ENCODE measurements around the gene GLS. TPM values are rescaled to one million over a fixed set of nuclear protein-coding genes. Genes with fewer than 3 reads are reported as not detected.

The GLS gene
- total RNA-seq, 2 experiments from 2014 or later: 218 to 227 TPM

DNA sequence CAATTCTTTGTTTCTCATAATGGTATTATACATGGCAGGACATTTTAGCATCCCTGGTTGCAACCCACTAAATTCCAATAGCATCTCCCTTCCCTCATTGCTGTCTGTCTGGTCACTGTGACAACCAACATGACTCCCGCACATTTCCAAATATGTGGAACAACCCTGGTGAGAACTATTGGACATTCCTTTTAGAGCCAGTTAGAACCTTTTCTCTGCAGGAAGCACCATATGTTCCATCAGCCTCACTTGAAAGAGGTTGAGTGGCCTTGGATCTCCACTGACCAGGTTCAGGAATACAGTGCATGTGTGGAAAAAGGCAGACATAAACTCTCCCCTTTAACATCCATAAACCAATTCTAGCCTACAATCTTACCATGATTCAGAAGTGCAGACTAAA lies 25.9 kb upstream of the GLS start:
- POLR2A ChIA-PET: interaction anchor here (1.4 kb wide), 1 partner anchor 26 kb away, joined by 7 read pairs; the partner anchor contains the start of gene GLS
- Mint-ChIP-seq H3K4me3 (no peak overlapping the region), H3K4me1 (ENCODE audit: low read depth) (peaks cover 8% of the 10 kb centered on the region), H3K27ac (no peak overlapping the region), H3K9me3 (no peaks in the 10 kb centered on the region), H3K36me3 (ENCODE audit: low read depth) (no peaks in the 10 kb centered on the region), H3K27me3 (no peaks in the 10 kb centered on the region)
- intact Hi-C loops (cut with micrococcal nuclease): loop anchor here (5.0 kb wide), 1 partner anchor 93 kb away; no protein-coding TSS in a partner anchor
- CTCF ChIA-PET: no interaction called here
- TF ChIP-seq, protein P1, sequence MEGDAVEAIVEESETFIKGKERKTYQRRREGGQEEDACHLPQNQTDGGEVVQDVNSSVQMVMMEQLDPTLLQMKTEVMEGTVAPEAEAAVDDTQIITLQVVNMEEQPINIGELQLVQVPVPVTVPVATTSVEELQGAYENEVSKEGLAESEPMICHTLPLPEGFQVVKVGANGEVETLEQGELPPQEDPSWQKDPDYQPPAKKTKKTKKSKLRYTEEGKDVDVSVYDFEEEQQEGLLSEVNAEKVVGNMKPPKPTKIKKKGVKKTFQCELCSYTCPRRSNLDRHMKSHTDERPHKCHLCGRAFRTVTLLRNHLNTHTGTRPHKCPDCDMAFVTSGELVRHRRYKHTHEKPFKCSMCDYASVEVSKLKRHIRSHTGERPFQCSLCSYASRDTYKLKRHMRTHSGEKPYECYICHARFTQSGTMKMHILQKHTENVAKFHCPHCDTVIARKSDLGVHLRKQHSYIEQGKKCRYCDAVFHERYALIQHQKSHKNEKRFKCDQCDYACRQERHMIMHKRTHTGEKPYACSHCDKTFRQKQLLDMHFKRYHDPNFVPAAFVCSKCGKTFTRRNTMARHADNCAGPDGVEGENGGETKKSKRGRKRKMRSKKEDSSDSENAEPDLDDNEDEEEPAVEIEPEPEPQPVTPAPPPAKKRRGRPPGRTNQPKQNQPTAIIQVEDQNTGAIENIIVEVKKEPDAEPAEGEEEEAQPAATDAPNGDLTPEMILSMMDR (IDR thresholded peaks at IDR 0.05): no peak
- no peak for ATAC-seq
- DNase-seq: no peak

GRCh38 chr2:190855245-190855644 lies 25.4 kb upstream of the GLS start:
- Mint-ChIP-seq H3K36me3 (ENCODE audit: low read depth) (no peaks in the 10 kb centered on the region), H3K4me1 (ENCODE audit: low read depth) (peaks cover 8% of the 10 kb centered on the region), H3K27ac (no peak overlapping the region), H3K4me3 (no peak overlapping the region), H3K9me3 (no peaks in the 10 kb centered on the region), H3K27me3 (no peaks in the 10 kb centered on the region)
- DNase-seq: no peak
- ChIA-PET POLR2A (no interaction called here), CTCF (no interaction called here)
- TF ChIP-seq, protein P1 (IDR thresholded peaks at IDR 0.05): no peak
- no peak for ATAC-seq
- intact Hi-C loops (cut with micrococcal nuclease): no loop called here

DNA sequence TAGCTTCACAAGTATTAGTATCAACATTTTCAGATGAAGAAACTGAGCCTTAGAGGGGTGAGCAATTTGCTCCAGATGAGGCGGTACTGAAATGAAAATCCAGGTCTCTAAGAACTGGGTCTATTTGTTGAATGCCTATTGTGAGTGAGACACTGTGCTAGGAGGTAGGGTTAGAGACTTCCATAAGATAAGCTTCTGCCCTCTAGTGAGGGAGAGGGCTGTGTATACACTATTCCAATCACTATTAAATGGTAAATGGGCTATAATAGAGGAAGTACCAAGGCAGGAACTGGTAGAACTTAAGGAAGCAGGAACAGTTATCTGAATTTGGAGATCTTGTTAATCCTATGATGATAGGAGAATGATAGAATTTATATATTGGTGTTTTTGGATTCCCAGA lies 23.6 kb upstream of the GLS start:
- POLR2A ChIA-PET: no interaction called here
- peaks cover 5% of the 10 kb centered on the region for H3K36me3 Mint-ChIP-seq (ENCODE audit: low read depth)

DNA sequence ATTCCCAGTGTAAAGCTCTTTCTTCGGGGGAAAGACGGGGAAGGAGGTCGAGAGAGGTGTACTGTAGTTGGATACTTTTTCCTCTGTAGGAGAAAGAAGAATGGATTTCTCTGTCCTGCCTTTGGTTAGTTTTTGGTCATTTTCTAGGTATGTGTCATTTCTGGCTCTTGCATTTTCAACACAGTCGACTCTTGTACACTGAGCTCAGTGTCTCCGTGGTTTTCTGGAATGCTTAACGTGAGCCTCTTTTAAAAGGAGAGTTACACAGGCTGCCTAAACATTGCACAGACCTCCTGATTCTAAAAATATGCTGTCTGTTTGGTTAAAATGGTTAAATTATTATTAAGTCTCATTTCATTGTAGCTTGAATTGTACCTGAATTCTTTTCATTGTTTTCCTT lies 21.8 kb upstream of the GLS start:
- DNase-seq: no peak
- TF ChIP-seq, protein P1 (IDR thresholded peaks at IDR 0.05): no peak
- Mint-ChIP-seq H3K9me3 (peaks cover 16% of the 10 kb centered on the region), H3K27me3 (no peaks in the 10 kb centered on the region), H3K4me3 (no peak overlapping the region), H3K4me1 (ENCODE audit: low read depth) (peaks cover 24% of the 10 kb centered on the region), H3K27ac (no peak overlapping the region), H3K36me3 (ENCODE audit: low read depth) (peaks cover 15% of the 10 kb centered on the region)
- intact Hi-C loops (cut with micrococcal nuclease): no loop called here
- no peak for ATAC-seq
- ChIA-PET POLR2A (interaction anchor here (1.2 to 2.8 kb wide), 4 partner anchors 13 to 22 kb away, joined by 3 to 13 read pairs (median 5); partner anchors contain the start of gene GLS), CTCF (interaction anchor here (1.2 to 3.2 kb wide), 2 partner anchors 8 to 161 kb away, joined by 3 to 24 read pairs; no protein-coding TSS in a partner anchor)

More for the DNA sequence above, 23.6 kb upstream of the GLS start:
- peaks cover 9% of the 10 kb centered on the region for H3K4me1 Mint-ChIP-seq (ENCODE audit: low read depth)
- intact Hi-C loops (cut with micrococcal nuclease): no loop called here
- TF ChIP-seq, protein P1 (IDR thresholded peaks at IDR 0.05): no peak
- no peak overlapping the region for H3K27ac Mint-ChIP-seq
- H3K9me3 Mint-ChIP-seq: peaks cover 6% of the 10 kb centered on the region
- CTCF ChIA-PET: interaction anchor here (0.7 to 1.3 kb wide), 2 partner anchors 10 to 30 kb away, joined by 3 read pairs; no protein-coding TSS in a partner anchor
- H3K27me3 Mint-ChIP-seq: no peaks in the 10 kb centered on the region
- no peak for ATAC-seq
- no peak overlapping the region for H3K4me3 Mint-ChIP-seq
- no peak for DNase-seq

DNA sequence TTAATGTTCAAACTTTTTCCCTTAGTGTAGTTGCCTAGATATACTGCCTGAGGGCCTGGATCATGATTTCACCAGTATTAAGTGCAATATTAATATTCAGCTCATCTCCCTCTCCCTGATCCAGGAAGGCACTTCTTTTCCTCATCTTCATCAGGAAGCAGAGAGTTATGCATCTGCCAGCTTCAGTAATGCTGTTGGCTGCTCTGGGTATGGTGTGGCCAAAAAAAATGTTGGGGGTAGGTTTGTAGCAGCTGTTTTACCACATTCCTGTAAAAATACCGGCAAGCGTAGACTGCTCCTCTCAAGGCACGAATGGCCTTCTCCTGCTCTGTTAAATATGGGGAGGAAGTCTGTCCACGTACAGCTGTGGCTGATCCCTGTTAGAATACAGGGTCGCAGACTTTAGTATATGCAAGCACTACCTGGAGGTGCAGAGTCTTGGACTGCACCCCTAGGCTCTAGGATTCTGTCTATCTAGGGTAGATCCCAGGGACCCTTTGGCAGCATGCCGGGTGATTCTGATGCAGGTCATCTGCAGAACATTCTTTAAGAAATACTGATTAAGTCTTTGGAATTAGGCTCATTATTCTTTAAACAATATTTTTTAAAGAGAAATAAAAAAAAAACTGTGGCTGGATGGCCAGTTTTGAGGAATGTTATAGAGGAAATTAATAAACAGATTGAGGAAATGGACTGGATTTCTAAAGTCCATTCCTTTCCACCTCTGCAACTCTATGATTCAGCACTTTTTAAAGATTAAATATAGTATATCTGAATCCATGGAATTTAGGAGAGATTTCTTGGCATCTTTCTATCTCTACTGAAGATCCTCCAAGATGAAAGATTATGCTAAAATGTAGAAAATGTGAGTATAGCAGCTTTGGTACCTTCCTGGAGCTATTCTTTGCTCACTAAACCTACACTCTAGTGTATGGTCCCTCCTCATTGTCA lies 21.0 kb upstream of the GLS start:
- TF ChIP-seq, protein P1 (IDR thresholded peaks at IDR 0.05): no peak
- no peak overlapping the region for H3K27ac Mint-ChIP-seq
- no peak for DNase-seq
- peaks cover 16% of the 10 kb centered on the region for H3K9me3 Mint-ChIP-seq
- peaks cover 15% of the 10 kb centered on the region for H3K36me3 Mint-ChIP-seq (ENCODE audit: low read depth)
- intact Hi-C loops (cut with micrococcal nuclease): no loop called here
- ATAC-seq: no peak
- no peak overlapping the region for H3K4me3 Mint-ChIP-seq
- no peaks in the 10 kb centered on the region for H3K27me3 Mint-ChIP-seq
- H3K4me1 Mint-ChIP-seq (ENCODE audit: low read depth): peaks cover 24% of the 10 kb centered on the region
- POLR2A ChIA-PET: interaction anchor here (0.6 to 2.8 kb wide), 5 partner anchors 14 to 21 kb away, joined by 3 to 13 read pairs (median 4); partner anchors contain the start of gene GLS
- CTCF ChIA-PET: interaction anchor here (1.0 to 3.2 kb wide), 3 partner anchors 9 to 160 kb away, joined by 3 to 24 read pairs (median 3); no protein-coding TSS in a partner anchor
